HUDEP-2 (cell line): ENCODE measurements around the gene EGF.

Experiments
- DNase-seq, 76 experiments: peaks; one replicate each; lab custom pipeline; 2025; ENCODE audit not compliant: unreplicated experiment in 76 of 76; lab: John Stamatoyannopoulos, UW

Gene EGF

GRCh38 chr4:109989618-109990017 lies 76.9 kb downstream of the EGF start:
- no peak for DNase-seq

GRCh38 chr4:109990261-109991257 lies 77.9 kb downstream of the EGF start:
- no peak for DNase-seq

- no peak for DNase-seq
These were observed 80.4 kb downstream of the EGF start for GRCh38 chr4:109993116-109993515.

- no peak for DNase-seq
These were observed 81.7 kb downstream of the EGF start for GRCh38 chr4:109994415-109994827.

- no peak for DNase-seq
These were observed 83.8 kb downstream of the EGF start for GRCh38 chr4:109996526-109996925.

GRCh38 chr4:109998867-109999584 lies 86.3 kb downstream of the EGF start:
- DNase-seq = peak in 36 of 76 experiments; percentile 3 to 65 (median 41)

- no peak for DNase-seq
These were observed 86.9 kb downstream of the EGF start for GRCh38 chr4:109999585-109999912.

- DNase-seq = no peak
These were observed 89.6 kb downstream of the EGF start for GRCh38 chr4:110002326-110002725.

GRCh38 chr4:110003401-110004187 lies 90.9 kb downstream of the EGF start:
- DNase-seq = peak in 1 of 76 experiments; percentile 7

- no peak for DNase-seq
These were observed 91.9 kb downstream of the EGF start for GRCh38 chr4:110004556-110004955.

- DNase-seq = peak in 29 of 76 experiments; percentile 2 to 73 (median 39)
These were observed 92.9 kb downstream of the EGF start for GRCh38 chr4:110005461-110006056.

- no peak for DNase-seq
These were observed 94.5 kb downstream of the EGF start for GRCh38 chr4:110007217-110007616.

- DNase-seq = no peak
These were observed 95.9 kb downstream of the EGF start for GRCh38 chr4:110008540-110008939.

- DNase-seq = no peak
These were observed 96.9 kb downstream of the EGF start for GRCh38 chr4:110009550-110009949.

GRCh38 chr4:110010797-110011196 lies 98.1 kb downstream of the EGF start:
- no peak for DNase-seq

- no peak for DNase-seq
These were observed 100.2 kb downstream of the EGF start for GRCh38 chr4:110012917-110013316.

GRCh38 chr4:110014233-110014632 lies 101.5 kb downstream of the EGF start:
- no peak for DNase-seq

GRCh38 chr4:110019153-110019552 lies 106.5 kb downstream of the EGF start:
- no peak for DNase-seq

- no peak for DNase-seq
These were observed 107.5 kb downstream of the EGF start for GRCh38 chr4:110020139-110020538.

GRCh38 chr4:110020646-110021443 lies 108.2 kb downstream of the EGF start:
- no peak for DNase-seq
